Hippocampal formation (tissue), 2 donors: ENCODE results near the gene WDR35.

ENCODE experiments used
- DNase-seq, 2 donors: peaks; one replicate each; lab custom pipeline; 2025; lab: John Stamatoyannopoulos, UW

WDR35 gene

DNA sequence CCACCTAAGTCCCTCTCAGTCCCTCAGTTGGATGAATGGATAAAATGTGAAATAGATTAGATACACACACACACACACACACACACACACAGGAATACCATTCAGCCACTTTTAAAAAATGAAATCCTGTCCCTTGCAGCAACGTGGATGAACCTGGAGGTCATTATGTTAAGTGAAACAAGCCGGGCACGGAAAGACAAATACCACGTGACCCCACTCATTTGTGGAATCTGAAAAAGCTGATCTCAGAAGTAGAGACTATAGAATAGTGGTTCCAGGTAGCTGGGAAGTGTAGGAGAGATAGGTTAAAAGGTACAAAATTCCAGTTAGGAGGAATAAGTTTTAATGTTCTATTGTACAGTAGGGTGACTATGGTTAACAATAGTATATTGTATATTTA, 119.1 kb downstream of the WDR35 start:
- no peak for DNase-seq

DNA sequence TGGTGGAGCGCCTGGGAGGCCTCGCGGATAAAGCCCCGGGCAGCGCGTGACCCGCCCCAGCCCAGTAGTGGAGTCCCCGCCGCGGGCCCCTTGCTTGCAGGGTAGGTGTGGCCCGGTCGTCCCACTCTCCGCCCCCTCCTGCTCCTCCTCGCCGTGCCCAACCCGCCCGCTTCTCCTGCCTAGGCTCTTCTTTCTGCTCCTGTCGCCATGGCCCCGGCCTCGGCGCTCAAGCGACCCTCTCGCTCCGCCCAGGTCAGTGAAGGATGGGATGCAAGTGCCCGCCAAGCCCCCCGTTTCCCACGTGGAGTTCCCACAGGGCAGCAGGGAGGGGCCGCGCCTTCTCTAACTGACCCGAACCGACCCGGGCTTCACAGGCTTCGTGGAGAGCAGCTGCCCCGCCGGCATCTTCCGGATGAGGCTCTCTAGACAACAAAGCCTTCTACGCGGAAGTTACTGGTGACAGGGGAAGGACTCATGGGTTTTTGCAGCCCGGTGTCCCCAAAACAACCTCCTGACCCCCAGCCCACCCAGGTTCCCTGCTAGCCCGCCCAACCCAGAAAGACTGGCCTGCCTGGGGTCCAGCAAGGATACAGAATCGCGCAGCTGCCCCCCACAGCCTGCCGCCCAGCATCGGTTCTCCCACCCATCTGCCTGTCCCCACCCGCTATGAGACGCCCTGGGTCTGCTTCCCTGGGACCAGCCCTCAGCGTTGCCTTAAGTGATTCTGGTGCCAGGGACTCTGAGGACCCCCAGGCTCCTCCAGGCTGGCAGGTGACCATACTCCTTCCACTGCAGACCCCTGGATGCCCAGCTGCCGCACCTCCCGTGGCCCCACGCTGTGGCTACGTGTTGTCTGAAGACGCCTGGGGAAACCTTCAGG, 121.0 kb downstream of the WDR35 start:
- no peak for DNase-seq

DNA sequence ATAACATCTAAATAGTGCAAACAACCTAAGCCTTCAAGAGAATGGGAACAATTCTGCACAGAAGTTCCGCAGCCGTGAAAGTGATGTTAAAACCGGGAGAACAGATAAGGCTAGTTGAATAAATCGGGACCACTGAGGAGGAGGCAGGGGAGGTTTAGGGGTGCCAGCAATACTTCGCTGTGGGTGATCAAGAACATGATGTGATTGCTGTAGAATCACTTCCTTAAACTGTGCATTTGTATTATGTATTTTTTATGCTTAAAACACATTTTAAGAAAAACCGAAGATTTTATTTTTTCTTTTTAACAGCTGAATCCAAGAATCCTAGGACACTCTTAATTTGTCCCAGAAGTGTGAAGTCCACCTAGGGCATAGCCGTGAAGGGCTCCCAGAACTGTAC, 121.7 kb downstream of the WDR35 start:
- no peak for DNase-seq

DNA sequence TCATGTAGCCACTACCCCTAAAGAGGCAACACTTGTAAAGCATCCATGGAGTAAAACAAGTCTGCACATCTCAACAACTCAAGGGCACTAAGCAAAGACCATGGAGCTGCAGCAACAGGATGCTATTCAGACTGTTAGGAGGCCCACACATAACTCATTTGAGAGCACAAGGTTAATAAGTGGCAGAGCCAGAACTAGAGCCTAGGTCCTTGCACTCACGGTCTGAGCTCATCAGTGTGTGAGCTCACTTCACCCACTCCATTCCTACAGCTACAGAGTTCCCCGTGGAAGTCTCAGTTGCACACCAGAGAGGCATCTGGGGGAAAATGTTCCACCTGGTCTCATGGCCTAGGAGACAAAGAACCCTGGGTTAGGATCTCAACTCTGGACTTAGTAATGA, 123.1 kb downstream of the WDR35 start:
- no peak for DNase-seq

DNA sequence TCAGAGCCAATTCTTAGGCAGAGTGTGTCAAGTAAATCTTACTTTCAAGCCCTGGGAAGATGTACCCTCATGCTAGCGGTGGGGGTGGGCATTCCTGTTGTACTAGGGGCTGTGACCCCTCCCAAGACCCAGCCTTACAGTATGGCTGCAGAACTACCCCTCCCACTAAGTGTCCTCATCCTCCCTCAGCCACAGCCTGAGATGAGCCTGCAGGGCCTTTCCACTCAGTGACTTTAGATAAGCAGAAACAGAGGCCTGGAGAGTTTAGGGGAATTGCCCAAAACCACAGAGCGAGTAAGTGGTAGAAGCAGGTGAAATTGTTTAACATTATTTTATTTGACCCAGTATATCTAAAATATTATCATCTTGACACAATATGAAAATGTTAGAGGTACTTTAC, 124.8 kb downstream of the WDR35 start:
- no peak for DNase-seq

DNA sequence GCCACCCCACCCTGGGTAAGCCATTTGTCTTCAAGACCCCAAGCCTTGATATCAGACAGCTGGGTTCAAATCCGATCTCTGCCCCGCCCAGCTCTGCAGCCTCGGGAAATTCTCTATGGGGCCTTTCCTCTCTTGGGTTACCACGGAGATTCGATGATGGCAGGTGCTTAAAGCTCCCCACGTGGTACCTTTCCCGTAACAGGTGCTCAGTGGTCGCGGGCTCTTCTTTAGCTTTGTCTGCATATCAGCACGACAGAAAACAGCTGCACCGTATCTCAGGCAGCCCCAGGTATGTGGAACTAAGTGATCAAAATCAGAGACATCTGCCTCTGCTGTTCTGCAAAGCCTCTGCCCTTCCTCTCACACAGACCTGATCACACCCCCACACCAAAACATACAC, 125.5 kb downstream of the WDR35 start:
- no peak for DNase-seq

DNA sequence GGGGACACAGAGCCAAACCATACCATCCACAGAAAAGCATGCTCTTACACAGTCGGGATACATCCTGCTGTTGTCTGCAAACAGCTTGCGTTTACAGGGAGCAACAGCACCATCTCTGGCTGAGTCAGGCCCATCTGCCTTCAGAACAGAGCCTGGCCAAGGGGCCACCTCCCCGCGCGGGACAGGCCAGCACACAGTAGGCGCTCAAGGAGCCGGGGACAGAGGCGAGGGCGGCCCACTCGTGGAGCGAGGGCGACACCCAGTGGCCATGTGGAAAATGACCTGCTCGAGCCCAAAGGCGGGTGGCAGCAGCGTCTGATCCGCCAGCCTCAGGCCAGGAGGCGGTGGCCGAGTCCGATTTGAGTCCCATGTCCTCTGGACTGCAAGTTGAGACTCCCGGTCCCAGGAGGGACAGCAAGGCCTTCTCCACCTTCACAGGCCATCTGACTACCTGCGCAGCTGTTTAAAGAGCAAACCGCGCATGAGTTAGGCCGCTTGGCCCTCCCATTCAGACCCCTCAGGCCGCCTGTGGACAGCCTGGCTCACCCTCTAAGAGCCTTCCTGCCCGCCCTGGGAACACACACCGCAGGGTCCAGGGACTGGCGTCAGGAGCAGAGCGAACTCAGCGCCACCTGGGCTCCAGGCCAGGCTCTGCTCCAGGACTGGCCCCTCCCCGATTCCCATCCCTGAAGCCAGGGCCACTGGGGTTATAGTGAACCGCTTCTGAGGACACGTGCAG, 126.4 kb downstream of the WDR35 start:
- peak; percentile 31 to 61 for DNase-seq

DNA sequence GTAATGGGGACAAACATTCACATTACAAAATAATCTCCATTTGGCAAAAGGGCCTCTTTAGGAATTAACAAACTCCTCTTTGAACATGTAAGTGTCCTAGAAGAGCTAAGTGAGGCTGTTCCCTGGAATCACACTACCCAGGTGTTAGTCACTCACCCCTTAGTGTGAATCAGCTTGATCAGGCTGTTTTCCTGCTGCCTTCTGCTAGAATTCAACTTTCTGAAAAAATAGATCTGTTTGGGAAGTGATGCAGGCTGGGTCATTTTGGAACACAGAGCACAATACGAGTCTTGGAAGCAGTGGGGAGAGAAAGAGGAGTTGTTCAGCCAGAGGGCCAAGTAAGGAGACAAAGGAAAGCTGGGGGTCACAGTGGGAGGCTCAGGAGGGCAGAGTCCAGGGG, 128.1 kb downstream of the WDR35 start:
- no peak for DNase-seq
